ENCODE measurements around the gene NFIA.

DNA sequence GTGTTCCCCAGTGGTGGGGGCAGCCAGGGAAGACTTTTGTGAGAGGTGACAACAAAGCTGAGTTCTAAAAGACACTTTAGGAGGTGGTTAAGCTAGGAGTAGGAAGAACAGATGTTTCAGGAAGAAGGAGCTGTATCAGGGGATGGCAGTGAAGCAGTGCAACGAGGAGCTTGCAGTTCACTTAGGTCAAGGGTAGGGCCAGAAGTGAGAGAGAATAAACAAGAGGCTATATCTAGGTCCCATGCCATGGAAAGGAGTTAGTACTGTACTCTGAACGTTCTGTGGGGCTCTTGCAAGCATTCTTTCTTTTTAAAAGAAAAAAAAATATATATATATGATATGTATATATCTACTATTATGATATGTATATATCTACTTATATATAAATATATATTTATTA lies 244.4 kb downstream of the NFIA start:
- TF ChIP-seq TCF3 (IDR thresholded peaks at IDR 0.05; ENCODE audit: borderline replicate concordance, insufficient read depth, low read depth, low read length), result no peak
- TF ChIP-seq POLR2A (IDR thresholded peaks at IDR 0.05; ENCODE audit: low read depth, low read length), result no peak
- TF ChIP-seq EZH2 (IDR thresholded peaks at IDR 0.05; ENCODE audit: borderline replicate concordance, control insufficient read depth, low read depth, low read length), result no peak
- TF ChIP-seq, protein P1, sequence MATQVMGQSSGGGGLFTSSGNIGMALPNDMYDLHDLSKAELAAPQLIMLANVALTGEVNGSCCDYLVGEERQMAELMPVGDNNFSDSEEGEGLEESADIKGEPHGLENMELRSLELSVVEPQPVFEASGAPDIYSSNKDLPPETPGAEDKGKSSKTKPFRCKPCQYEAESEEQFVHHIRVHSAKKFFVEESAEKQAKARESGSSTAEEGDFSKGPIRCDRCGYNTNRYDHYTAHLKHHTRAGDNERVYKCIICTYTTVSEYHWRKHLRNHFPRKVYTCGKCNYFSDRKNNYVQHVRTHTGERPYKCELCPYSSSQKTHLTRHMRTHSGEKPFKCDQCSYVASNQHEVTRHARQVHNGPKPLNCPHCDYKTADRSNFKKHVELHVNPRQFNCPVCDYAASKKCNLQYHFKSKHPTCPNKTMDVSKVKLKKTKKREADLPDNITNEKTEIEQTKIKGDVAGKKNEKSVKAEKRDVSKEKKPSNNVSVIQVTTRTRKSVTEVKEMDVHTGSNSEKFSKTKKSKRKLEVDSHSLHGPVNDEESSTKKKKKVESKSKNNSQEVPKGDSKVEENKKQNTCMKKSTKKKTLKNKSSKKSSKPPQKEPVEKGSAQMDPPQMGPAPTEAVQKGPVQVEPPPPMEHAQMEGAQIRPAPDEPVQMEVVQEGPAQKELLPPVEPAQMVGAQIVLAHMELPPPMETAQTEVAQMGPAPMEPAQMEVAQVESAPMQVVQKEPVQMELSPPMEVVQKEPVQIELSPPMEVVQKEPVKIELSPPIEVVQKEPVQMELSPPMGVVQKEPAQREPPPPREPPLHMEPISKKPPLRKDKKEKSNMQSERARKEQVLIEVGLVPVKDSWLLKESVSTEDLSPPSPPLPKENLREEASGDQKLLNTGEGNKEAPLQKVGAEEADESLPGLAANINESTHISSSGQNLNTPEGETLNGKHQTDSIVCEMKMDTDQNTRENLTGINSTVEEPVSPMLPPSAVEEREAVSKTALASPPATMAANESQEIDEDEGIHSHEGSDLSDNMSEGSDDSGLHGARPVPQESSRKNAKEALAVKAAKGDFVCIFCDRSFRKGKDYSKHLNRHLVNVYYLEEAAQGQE (IDR thresholded peaks at IDR 0.05; ENCODE audit: low read depth, low read length), result no peak
- TF ChIP-seq, protein P2, sequence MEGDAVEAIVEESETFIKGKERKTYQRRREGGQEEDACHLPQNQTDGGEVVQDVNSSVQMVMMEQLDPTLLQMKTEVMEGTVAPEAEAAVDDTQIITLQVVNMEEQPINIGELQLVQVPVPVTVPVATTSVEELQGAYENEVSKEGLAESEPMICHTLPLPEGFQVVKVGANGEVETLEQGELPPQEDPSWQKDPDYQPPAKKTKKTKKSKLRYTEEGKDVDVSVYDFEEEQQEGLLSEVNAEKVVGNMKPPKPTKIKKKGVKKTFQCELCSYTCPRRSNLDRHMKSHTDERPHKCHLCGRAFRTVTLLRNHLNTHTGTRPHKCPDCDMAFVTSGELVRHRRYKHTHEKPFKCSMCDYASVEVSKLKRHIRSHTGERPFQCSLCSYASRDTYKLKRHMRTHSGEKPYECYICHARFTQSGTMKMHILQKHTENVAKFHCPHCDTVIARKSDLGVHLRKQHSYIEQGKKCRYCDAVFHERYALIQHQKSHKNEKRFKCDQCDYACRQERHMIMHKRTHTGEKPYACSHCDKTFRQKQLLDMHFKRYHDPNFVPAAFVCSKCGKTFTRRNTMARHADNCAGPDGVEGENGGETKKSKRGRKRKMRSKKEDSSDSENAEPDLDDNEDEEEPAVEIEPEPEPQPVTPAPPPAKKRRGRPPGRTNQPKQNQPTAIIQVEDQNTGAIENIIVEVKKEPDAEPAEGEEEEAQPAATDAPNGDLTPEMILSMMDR (IDR thresholded peaks at IDR 0.05 in 2 of 3, conservative IDR thresholded peaks at IDR 0.05 in 1 of 3; ENCODE audit: control insufficient read depth in 2 of 3, extremely low read depth in 1 of 3, insufficient read depth in 1 of 3, low read depth in 3 of 3, low read length in 3 of 3), result no peak
- no peak for TF ChIP-seq CHD4 (IDR thresholded peaks at IDR 0.05)
- TF ChIP-seq, protein P3, sequence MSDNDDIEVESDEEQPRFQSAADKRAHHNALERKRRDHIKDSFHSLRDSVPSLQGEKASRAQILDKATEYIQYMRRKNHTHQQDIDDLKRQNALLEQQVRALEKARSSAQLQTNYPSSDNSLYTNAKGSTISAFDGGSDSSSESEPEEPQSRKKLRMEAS (IDR thresholded peaks at IDR 0.05; ENCODE audit: low read depth, low read length), result no peak
- TF ChIP-seq, protein P4, sequence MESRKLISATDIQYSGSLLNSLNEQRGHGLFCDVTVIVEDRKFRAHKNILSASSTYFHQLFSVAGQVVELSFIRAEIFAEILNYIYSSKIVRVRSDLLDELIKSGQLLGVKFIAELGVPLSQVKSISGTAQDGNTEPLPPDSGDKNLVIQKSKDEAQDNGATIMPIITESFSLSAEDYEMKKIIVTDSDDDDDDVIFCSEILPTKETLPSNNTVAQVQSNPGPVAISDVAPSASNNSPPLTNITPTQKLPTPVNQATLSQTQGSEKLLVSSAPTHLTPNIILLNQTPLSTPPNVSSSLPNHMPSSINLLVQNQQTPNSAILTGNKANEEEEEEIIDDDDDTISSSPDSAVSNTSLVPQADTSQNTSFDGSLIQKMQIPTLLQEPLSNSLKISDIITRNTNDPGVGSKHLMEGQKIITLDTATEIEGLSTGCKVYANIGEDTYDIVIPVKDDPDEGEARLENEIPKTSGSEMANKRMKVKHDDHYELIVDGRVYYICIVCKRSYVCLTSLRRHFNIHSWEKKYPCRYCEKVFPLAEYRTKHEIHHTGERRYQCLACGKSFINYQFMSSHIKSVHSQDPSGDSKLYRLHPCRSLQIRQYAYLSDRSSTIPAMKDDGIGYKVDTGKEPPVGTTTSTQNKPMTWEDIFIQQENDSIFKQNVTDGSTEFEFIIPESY (IDR thresholded peaks at IDR 0.05), result no peak
- no peak for TF ChIP-seq FOS (IDR thresholded peaks at IDR 0.05; ENCODE audit: borderline replicate concordance, extremely low read depth, insufficient read length)
- TF ChIP-seq RBBP5 (conservative IDR thresholded peaks at IDR 0.05), result no peak
- TF ChIP-seq BMI1 (IDR thresholded peaks at IDR 0.05; ENCODE audit: borderline replicate concordance), result no peak
- TF ChIP-seq, protein P5, sequence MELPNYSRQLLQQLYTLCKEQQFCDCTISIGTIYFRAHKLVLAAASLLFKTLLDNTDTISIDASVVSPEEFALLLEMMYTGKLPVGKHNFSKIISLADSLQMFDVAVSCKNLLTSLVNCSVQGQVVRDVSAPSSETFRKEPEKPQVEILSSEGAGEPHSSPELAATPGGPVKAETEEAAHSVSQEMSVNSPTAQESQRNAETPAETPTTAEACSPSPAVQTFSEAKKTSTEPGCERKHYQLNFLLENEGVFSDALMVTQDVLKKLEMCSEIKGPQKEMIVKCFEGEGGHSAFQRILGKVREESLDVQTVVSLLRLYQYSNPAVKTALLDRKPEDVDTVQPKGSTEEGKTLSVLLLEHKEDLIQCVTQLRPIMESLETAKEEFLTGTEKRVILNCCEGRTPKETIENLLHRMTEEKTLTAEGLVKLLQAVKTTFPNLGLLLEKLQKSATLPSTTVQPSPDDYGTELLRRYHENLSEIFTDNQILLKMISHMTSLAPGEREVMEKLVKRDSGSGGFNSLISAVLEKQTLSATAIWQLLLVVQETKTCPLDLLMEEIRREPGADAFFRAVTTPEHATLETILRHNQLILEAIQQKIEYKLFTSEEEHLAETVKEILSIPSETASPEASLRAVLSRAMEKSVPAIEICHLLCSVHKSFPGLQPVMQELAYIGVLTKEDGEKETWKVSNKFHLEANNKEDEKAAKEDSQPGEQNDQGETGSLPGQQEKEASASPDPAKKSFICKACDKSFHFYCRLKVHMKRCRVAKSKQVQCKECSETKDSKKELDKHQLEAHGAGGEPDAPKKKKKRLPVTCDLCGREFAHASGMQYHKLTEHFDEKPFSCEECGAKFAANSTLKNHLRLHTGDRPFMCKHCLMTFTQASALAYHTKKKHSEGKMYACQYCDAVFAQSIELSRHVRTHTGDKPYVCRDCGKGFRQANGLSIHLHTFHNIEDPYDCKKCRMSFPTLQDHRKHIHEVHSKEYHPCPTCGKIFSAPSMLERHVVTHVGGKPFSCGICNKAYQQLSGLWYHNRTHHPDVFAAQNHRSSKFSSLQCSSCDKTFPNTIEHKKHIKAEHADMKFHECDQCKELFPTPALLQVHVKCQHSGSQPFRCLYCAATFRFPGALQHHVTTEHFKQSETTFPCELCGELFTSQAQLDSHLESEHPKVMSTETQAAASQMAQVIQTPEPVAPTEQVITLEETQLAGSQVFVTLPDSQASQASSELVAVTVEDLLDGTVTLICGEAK (IDR thresholded peaks at IDR 0.05; ENCODE audit: borderline replicate concordance), result no peak
- no peak for TF ChIP-seq SRF (IDR thresholded peaks at IDR 0.05; ENCODE audit: low read depth in 2 of 2, low read length in 2 of 2)

Data from GM12878 (cell line).